Ureter (tissue), 1 donor: Measurements from ENCODE around the gene MTCL1. TPM values are rescaled to one million over a fixed set of nuclear protein-coding genes. Genes with fewer than 3 reads are reported as not detected.

Experiments
- DNase-seq: peaks from one replicate; pipeline ENCODE4 v3.0.0-alpha.2; 2020; ENCODE audit warnings: low spot score
- total RNA-seq: library from RNA; stranded (reverse); gene quantifications from one replicate; pipeline ENCODE4 v1.2.4, GENCODE V29; 2023
- donor health status: DM: yes; HTN: yes; CAD: no.

Gene MTCL1
- total RNA-seq, 1 donor from 2014 or later, result 150 TPM

GRCh38 chr18:8688216-8688800, 17.0 kb upstream of the MTCL1 start:
- no peak for DNase-seq

GRCh38 chr18:8688816-8689215, 16.5 kb upstream of the MTCL1 start:
- no peak for DNase-seq

DNA sequence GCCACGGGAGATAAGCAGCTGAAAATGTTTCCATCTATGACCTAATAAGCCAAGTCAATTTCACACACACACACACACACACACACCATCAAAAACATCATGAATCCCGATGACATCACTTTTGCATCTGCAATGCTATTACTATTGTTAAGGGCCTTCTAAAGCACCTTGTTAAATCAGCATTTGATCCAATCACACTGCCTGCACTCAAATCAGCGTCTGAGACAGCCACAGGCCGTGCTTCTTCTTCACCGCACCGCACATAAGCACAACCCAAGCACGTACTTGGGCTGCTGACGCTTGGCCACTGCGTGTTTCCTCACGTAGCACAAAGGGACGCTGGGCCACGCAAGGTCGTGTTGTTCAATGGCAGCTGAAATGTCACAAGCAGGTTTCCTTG, 15.8 kb upstream of the MTCL1 start:
- no peak for DNase-seq

- no peak for DNase-seq
Observed at GRCh38 chr18:8694891-8695290, 10.5 kb upstream of the MTCL1 start.

- no peak for DNase-seq
Observed at GRCh38 chr18:8695932-8696517, 9.3 kb upstream of the MTCL1 start.

DNA sequence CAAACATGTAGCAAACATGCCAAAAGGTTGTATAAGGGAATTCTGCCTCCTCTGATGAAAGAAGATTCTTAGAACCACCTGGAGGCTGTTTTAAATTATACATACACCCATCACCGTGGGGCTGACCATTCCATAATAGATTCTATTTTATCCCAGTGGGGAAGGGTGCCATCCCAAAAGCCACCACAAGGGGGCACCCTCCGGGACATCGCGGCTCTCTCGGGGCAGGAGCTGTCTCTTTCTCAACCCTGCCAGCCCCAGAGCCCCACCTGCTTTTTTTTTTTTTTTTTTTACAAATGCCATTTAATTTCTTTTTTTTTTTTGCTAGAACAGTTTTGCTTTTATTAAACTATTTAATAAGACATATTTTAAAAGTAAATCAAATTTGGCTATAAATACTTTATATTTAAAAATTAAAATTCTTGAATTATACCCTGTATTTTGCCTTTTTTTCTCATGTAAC, 8.6 kb upstream of the MTCL1 start:
- peak; percentile 81 for DNase-seq

DNA sequence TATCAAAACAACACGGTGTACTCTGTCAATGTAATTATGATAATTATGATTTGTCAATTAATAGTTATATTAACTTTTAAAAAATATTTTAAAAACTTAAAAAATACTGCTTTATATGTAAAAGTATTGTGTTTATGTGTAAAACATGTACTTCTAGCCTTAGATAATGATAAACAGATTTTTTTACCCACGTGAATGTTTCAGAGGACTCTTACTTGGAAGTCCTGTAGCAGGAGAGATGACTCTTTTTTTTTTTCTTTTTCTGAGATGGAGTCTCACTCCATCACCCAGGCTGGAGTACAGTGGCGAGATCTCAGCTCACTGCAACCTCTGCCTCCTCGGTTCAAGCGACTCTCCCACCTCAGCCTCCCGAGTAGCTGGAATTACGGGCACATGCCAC, 6.2 kb upstream of the MTCL1 start:
- no peak for DNase-seq

DNA sequence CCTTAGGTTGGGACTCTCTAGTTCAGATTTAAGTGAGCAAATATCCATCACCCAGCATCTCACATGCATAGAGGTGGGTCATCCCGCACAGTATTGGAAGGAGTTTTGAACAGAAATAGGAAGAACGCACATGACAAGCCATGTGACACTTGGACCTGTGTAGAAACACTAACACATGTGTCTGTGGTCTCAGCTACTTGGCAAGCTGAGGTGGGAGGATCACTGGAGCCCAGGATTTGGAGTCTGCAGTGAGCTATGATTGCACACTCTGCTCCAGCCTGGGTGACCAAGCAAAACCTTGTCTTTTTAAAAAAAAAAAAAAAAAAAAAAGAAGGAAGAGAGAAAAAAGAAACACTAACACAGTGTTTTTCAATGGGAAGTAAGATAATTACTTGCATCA, 5.4 kb upstream of the MTCL1 start:
- no peak for DNase-seq

GRCh38 chr18:8701546-8702118, 3.7 kb upstream of the MTCL1 start:
- no peak for DNase-seq

GRCh38 chr18:8702668-8703067, 2.7 kb upstream of the MTCL1 start:
- DNase-seq, result no peak

GRCh38 chr18:8703092-8703709, 2.2 kb upstream of the MTCL1 start:
- DNase-seq, result no peak

DNA sequence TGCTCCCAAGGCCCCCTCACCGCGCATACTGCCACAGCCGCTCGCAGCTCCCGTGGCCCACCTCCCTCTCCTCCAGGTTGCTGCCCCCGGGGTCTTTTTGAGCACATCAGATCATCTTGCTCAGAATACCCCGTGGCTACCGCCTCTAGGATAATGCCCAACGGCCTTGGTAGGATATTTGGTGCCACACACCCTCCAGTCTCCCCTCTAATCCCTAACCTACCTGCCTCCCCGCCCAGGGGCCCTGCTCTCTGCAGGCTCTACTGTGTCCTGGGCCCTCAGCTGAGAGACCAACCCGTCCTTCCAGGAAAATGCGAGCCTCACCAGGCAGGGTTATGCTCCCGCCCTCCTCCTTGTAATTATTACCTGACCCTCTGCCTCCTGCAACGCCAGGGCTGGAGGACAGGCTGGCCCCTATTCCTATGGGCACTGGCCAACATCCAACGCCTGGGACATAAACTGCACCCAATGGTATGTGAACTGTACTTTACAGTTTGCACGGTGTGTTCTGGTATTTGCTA, 1.5 kb upstream of the MTCL1 start:
- no peak for DNase-seq

DNA sequence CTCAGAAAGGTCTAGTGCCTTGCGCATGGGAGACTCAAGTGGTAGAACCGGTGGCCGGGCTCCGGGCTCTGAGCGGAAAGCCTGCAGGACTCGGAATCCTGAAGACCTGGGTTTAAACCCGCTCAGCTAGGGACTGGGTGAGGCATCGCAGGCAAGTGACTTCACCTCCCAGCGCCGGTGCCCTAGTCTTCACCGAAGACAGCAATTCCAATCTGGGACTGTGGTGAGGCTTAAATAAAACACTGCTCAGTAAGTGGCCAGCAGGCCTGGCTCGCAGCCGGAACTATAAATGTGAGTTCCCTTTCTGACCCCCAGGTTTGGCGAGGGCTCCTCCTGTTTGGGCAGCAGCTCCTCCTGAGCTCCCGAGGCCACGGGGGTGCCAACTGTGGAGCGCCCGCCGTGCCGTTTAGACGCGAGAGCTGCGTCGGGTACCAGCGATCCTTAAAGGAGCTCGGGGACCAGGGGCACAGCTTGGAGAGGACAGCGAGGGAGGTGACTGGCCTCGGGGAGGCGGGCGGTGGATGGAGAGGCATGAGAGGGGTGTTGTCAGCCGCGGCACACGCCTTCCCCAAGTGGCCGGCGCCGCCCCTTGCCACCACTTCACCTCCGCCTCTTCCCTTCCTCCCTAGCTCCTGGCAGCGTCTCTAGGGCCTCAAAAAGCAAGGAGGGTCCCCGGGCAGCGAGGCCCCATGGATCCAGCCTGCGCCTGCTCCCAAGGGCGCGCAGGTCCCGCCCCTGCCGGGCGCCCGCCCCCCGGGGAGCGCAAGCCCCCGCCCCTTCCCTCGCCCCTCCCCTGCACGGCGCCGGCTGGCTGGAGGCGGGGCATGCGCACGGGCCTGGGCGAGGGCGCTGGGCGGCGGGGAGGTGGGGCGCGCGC, 757 bp upstream of the MTCL1 start:
- peak; percentile 91 for DNase-seq

DNA sequence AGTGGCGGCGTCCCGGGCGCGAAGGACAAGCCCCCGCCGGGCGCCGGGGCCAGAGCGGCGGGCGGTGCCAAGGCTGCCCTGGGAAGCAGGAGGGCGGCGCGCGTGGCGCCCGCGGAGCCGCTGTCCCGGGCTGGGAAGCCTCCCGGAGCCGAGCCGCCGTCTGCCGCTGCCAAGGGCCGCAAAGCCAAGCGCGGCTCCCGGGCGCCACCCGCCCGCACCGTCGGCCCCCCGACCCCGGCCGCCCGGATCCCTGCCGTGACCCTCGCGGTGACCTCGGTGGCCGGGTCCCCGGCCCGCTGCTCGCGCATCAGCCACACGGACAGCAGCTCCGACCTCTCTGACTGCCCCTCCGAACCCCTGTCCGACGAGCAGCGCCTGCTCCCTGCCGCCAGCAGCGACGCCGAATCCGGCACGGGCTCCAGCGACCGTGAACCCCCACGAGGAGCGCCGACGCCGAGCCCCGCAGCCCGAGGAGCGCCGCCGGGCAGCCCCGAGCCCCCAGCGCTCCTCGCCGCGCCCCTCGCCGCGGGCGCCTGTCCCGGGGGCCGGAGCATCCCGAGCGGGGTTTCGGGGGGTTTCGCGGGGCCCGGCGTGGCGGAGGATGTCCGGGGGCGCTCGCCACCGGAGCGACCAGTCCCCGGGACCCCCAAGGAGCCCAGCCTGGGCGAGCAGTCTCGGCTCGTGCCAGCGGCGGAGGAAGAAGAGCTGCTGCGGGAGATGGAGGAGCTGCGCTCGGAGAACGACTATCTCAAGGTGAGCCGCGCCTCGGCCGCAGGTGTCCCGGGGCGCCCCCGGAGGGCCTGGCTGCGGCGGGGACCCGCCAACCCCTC, 820 bp downstream of the MTCL1 start:
- no peak for DNase-seq

GRCh38 chr18:8706791-8707555, 1.6 kb downstream of the MTCL1 start:
- DNase-seq, result peak; percentile 61

GRCh38 chr18:8707556-8708300, 2.4 kb downstream of the MTCL1 start:
- no peak for DNase-seq

GRCh38 chr18:8708670-8709069, 3.3 kb downstream of the MTCL1 start:
- DNase-seq, result no peak

DNA sequence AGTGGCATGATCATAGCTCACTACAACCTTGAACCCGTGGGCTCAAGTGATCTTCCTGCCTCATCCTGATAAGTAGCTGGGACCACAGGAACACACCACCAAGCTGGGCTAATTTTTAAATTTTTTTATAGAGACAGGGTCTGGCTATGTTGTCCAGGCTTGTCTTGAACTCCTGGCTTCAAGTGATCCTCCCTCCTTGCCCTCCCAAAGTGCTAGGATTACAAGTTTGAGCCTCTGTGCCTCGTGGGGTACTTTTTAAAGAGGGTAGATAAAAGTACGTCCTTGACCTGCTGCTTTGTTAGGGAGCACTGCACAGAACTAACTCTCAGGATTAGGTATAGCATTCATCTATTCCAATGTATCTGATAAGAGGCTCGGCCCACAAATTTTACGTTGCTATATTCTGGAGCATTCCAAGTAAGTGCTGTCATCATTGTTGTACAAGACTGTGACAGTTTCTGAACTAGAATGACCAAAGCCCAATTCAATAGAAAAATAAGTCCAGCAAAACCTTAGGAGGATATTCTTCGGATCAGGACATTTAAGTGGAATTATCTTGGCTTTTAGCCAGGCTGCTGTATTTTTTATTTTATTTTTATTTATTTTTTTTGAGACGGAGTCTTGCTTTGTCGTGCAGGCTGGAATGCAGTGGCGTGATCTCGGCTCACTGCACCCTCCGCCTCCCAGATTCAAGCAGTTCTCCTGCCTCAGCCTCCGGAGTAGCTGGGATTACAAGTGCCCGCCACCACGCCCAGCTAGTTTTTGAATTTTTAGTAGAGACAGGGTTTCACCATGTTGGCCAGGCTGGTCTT, 4.1 kb downstream of the MTCL1 start:
- DNase-seq, result no peak

DNA sequence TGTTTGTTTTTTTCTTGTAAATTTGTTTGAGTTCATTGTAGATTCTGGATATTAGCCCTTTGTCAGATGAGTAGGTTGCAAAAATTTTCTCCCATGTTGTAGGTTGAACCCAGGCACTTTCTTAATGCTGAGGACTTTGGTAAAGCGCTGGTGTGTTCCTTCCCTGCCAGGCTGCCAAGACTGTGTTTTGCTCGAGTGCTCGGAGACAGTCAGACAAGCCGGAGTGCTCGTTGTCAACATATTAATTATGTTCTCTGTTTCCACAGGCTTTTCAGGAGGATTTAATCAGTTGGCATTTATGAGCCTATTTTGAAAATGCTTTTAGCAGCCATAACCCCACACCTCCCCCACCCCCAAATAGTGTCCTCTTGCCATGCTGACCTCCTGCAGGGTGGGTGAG, 6.4 kb downstream of the MTCL1 start:
- no peak for DNase-seq
